ENCODE measurements around the gene CARS1. TPM values are rescaled to one million over a fixed set of nuclear protein-coding genes. Genes with fewer than 3 reads are reported as not detected.
A peak's percentile ranks its signal among the peaks of the same experiment; 100 is the strongest.

The CARS1 gene
- polyA plus RNA-seq, 1 donor from 2014 or later: 35.8 TPM

GRCh38 chr11:3055891-3056290, 1.3 kb downstream of the CARS1 start:
- Mint-ChIP-seq H3K9me3 (no peaks in the 10 kb centered on the region), H3K4me3 (peak overlapping the region; percentile 88 to 99 (median 95)), H3K36me3 (no peaks in the 10 kb centered on the region), H3K27ac (peak overlapping the region; percentile 63 to 97 (median 95)), H3K27me3 (no peaks in the 10 kb centered on the region), H3K4me1 (peaks cover 21 to 36% (median 26%) of the 10 kb centered on the region in 3 donors)

- peak overlapping the region in 2 of 4 donors; percentile 2 to 12 for H3K4me3 Mint-ChIP-seq
- H3K9me3 Mint-ChIP-seq: no peaks in the 10 kb centered on the region
- peaks cover 27 to 51% (median 44%) of the 10 kb centered on the region in 3 donors for H3K4me1 Mint-ChIP-seq
- H3K36me3 Mint-ChIP-seq: no peaks in the 10 kb centered on the region
- H3K27ac Mint-ChIP-seq: no peak overlapping the region
- no peaks in the 10 kb centered on the region for H3K27me3 Mint-ChIP-seq
Observed at GRCh38 chr11:3052567-3052966, 4.7 kb downstream of the CARS1 start.

DNA sequence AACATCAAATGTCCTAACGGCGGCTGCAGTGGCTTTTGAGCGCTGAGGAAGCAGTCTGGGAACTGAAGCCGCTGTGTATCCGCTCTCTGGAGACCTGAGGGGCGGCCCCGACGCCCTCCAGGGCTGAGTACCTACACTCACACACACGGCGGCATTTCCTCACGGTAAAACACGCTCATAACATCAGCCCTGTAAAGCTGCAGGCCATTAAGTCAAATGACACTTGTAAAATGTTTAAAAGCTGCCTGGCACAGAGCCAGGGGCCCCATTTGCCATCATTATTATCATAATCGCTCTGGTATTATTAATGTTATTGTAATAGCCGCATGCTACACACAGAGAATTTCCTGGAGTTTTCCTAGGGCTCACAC, 5.1 kb downstream of the CARS1 start:
- Mint-ChIP-seq H3K27me3 (no peaks in the 10 kb centered on the region), H3K4me3 (peak overlapping the region in 2 of 4 donors; percentile 12 to 45), H3K36me3 (no peaks in the 10 kb centered on the region), H3K9me3 (no peaks in the 10 kb centered on the region), H3K27ac (peak overlapping the region in 1 of 3 donors; percentile 40), H3K4me1 (peaks cover 23 to 48% (median 40%) of the 10 kb centered on the region in 3 donors)

DNA sequence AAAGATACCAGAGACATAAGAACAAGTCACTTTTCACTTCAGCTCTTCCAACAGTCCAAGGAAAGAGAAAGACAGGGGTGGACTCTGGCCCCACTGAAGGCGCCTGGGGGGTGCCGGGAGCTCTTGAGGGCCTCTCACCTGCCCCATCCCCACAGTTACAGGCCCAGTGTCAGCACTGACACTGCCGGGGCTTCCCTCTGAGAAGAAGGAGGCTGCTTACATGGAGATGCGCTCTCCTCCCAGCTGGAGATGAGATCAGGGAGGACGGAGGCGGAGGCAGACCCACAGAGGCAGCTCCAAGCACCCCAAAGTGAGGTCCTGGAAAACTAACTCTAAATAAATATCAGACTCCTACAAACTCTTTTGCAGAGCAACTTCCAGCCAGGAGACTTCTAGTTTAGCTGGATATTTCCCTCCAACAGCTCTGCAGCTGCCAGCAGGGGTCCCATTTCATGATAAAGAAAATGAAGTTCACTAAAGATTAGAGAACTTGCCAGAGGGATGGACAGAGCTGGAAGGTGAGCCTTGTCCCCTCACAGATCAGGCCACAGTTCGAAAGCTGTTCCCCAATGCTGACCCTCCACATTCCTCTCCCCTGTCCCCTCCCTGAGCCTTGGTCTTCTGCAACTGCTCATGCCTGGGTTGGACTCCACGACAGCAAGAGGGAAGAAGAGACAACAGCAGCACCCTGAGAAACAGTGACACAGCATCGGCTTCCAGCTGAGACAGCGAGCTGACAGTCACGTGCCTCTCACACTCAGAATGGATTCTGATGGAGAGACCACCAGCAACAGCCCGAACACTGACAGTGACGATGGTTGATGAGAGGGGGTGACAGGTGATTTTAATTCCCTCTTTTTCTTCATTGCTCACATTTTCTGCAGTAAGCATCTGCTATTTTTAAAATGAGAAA, 5.8 kb downstream of the CARS1 start:
- Mint-ChIP-seq H3K27me3 (no peaks in the 10 kb centered on the region), H3K36me3 (no peaks in the 10 kb centered on the region), H3K27ac (peak overlapping the region; percentile 39 to 71 (median 40)), H3K9me3 (no peaks in the 10 kb centered on the region), H3K4me1 (peaks cover 22 to 48% (median 38%) of the 10 kb centered on the region in 3 donors), H3K4me3 (peak overlapping the region in 3 of 4 donors; percentile 12 to 59 (median 35))

- Mint-ChIP-seq H3K27me3 (no peaks in the 10 kb centered on the region), H3K4me3 (peak overlapping the region in 2 of 4 donors; percentile 24 to 59), H3K9me3 (no peaks in the 10 kb centered on the region), H3K36me3 (no peaks in the 10 kb centered on the region), H3K4me1 (peaks cover 16 to 41% (median 31%) of the 10 kb centered on the region in 3 donors), H3K27ac (peak overlapping the region; percentile 24 to 92 (median 40))
Observed at GRCh38 chr11:3050386-3051195, 6.6 kb downstream of the CARS1 start.

GRCh38 chr11:3049430-3050243, 7.6 kb downstream of the CARS1 start:
- Mint-ChIP-seq H3K27ac (peak overlapping the region; percentile 40 to 92 (median 68)), H3K4me1 (peaks cover 14 to 37% (median 28%) of the 10 kb centered on the region in 3 donors), H3K36me3 (no peaks in the 10 kb centered on the region), H3K9me3 (no peaks in the 10 kb centered on the region), H3K4me3 (peak overlapping the region; percentile 24 to 95 (median 44)), H3K27me3 (no peaks in the 10 kb centered on the region)

DNA sequence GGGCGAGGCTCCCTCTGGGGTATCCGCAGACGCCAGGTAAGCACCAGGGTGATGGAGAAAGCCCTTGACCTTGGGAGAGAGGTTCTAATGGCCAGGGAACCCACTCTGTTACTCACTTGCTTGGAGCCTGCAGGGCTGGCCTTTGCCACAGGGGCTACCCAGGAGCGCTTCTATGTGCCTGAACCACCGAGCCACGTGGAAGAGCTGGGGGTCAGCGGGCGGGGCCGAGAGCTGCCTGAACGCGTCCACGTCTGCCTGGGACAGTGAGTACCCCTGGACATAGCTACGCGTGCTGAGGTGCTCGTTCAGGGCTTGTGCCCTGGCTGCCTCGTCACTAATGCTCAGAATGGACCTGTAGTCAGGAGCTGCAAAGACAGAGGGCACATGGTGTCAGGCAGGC, 9.6 kb downstream of the CARS1 start:
- no peaks in the 10 kb centered on the region for H3K27me3 Mint-ChIP-seq
- peaks cover 8 to 32% (median 25%) of the 10 kb centered on the region in 3 donors for H3K4me1 Mint-ChIP-seq
- no peaks in the 10 kb centered on the region for H3K36me3 Mint-ChIP-seq
- no peak overlapping the region for H3K4me3 Mint-ChIP-seq
- no peak overlapping the region for H3K27ac Mint-ChIP-seq
- no peaks in the 10 kb centered on the region for H3K9me3 Mint-ChIP-seq

DNA sequence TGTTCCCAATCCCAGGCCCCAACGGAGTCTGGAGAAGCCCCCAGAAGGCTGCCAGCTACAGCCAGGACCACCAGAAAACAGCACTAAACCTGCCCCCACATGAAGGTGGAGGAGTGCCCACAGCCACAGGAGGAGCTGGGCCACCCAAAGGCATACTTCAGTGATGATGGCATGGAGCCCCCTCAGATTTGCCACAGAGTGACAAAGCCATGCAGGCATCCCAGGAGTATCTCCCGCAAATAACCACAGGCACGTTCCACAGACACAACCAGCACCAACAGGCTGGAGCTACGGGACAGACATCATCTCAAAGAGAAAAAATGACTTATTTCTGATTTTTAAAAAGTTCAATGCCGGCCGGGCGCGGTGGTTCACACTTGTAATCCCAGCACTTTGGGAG, 10.6 kb downstream of the CARS1 start:
- peaks cover 8 to 25% (median 20%) of the 10 kb centered on the region in 3 donors for H3K4me1 Mint-ChIP-seq
- H3K27ac Mint-ChIP-seq: no peak overlapping the region
- H3K9me3 Mint-ChIP-seq: no peaks in the 10 kb centered on the region
- H3K27me3 Mint-ChIP-seq: no peaks in the 10 kb centered on the region
- no peaks in the 10 kb centered on the region for H3K36me3 Mint-ChIP-seq
- peak overlapping the region in 1 of 4 donors; percentile 32 for H3K4me3 Mint-ChIP-seq

- no peaks in the 10 kb centered on the region for H3K27me3 Mint-ChIP-seq
- no peaks in the 10 kb centered on the region for H3K36me3 Mint-ChIP-seq
- H3K9me3 Mint-ChIP-seq: no peaks in the 10 kb centered on the region
- H3K4me1 Mint-ChIP-seq: peaks cover 8 to 22% (median 18%) of the 10 kb centered on the region in 3 donors
- H3K4me3 Mint-ChIP-seq: no peak overlapping the region
- no peak overlapping the region for H3K27ac Mint-ChIP-seq
Observed at GRCh38 chr11:3046190-3046589, 11.0 kb downstream of the CARS1 start.

DNA sequence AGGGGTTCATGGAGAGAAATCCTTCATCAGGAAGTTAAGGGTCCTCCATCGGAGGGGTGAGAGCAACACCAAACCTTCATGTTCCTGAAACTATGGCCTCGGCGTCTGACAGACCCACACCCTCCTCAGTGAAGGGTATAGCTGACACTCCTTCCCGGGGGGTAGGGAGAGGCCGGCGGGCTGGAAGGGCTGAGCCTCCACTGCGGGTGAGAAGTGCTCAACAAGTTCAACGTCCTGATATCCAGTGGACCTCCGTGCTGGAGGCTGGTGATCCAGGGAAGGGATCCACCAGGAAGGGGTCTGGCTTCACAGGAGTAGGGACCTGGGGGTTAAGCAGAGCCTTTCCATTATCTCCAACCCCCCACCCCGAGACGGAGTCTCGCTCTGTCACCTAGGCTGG, 12.3 kb downstream of the CARS1 start:
- peaks cover 5 to 11% (median 8%) of the 10 kb centered on the region in 3 donors for H3K4me1 Mint-ChIP-seq

DNA sequence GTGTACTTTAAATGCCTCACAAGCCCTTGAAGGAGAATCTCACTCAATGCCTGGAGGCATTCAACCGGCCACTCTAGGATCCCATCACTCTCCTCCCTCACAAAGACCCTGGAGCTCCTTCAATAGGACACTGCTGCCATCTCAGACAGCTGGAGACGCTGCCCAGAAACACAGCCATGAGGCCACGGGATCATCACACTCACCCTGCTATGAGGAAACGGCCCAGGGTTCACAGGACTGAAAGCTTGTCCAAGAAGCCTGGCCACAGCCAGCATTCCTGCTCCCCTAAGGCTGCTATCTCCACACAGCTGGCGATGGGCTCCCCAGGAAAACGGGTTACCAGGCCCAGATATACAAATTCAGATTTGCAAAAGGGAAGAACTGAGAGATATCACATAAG, 13.2 kb downstream of the CARS1 start:
- H3K4me3 Mint-ChIP-seq: no peak overlapping the region
- H3K27ac Mint-ChIP-seq: no peak overlapping the region
- H3K36me3 Mint-ChIP-seq: no peaks in the 10 kb centered on the region
- H3K9me3 Mint-ChIP-seq: no peaks in the 10 kb centered on the region
- no peaks in the 10 kb centered on the region for H3K27me3 Mint-ChIP-seq
- H3K4me1 Mint-ChIP-seq: peaks cover 0 to 3% (median 2%) of the 10 kb centered on the region in 3 donors

More for the DNA sequence above, 12.3 kb downstream of the CARS1 start:
- Mint-ChIP-seq H3K36me3 (no peaks in the 10 kb centered on the region), H3K4me3 (no peak overlapping the region), H3K27me3 (no peaks in the 10 kb centered on the region), H3K27ac (no peak overlapping the region), H3K9me3 (no peaks in the 10 kb centered on the region)

DNA sequence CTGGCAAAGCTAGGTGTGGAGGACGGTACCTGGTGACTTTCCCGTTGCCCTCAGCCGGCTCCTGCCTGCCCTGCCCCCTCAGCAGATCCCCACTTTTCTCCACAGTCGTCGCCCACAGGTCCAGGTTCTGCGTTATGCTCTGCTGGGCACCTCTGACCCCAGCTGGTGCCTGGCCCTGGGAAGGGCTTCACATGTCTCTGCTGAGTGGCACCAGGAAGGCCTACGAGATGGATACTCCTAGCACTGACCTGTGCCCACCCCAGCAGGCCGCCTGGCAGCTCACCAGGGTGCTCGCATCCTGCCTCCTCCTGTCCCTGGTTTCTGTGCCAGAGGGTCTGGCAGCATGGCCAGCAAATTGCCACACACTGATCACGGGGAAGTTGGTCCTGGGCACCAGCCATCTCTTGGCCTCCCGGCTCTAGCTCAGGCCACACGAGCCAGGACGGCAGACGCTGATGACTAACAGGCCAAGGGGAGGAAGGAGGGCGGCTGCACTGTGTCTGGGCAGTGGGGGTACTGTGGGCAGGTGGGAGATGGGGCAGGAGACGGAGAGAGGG, 13.8 kb downstream of the CARS1 start:
- Mint-ChIP-seq H3K4me3 (no peak overlapping the region), H3K36me3 (peaks cover 2% of the 10 kb centered on the region), H3K9me3 (no peaks in the 10 kb centered on the region), H3K4me1 (peaks cover 0 to 3% (median 2%) of the 10 kb centered on the region in 3 donors), H3K27me3 (no peaks in the 10 kb centered on the region), H3K27ac (no peak overlapping the region)

DNA sequence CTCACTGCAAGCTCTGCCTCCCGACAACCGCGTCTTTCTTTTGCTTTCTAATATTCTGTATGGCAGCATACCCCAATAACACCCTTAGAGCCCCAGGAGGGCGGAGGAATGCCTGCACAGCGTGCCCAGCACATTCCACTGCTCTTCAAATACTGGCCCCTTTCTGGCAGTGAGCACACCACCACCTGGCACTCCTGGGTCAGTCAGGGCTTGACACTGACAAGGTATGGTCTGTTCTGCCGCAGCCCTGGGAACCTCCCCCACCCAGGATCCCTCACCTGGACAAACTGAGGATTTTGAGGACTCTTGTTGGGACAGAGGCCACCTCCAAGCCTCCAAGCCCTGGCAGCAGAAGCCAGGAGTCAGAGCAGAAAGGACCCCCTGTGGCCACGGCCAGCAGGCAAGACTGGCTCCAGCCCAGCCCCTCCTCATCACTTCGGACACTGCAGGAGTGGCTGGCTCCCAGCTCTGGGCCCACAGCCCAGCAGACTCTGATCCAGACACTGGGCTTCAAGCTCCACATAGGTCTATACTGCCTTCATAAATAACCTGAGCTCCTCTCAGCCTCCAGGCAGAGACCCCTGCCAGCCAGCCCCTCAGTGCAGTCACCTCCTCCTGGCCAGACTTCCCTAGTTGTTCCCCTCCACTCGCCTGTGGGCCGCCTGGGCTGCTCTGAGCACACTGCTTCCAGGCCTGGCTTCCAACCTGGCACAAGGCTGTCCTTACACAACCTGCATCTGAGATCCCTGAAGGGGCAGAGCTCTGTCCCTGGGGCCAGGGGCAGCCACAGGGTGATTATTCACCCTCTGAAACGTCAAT, 14.5 kb downstream of the CARS1 start:
- Mint-ChIP-seq H3K9me3 (no peaks in the 10 kb centered on the region), H3K27me3 (no peaks in the 10 kb centered on the region), H3K4me1 (peaks cover 0 to 3% (median 0%) of the 10 kb centered on the region in 3 donors), H3K27ac (no peak overlapping the region), H3K36me3 (peaks cover 2% of the 10 kb centered on the region), H3K4me3 (no peak overlapping the region)

All from IgD-negative memory B cell (primary cell).